GM21423 (cell line): ENCODE data around the gene CPT2.
"Not testable (repeated sequence)": the region's sequence is repeated elsewhere in the genome, so short reads cannot be mapped to it uniquely, and the experiment has no call there.

Experiments used
- ATAC-seq: cut with Tn5 transposase; IDR thresholded peaks from one replicate; pipeline ENCODE4 v1.9.1; 2021; ENCODE audit warnings: mild to moderate bottlenecking, moderate library complexity; ENCODE audit not compliant: unreplicated experiment

CPT2 gene

DNA sequence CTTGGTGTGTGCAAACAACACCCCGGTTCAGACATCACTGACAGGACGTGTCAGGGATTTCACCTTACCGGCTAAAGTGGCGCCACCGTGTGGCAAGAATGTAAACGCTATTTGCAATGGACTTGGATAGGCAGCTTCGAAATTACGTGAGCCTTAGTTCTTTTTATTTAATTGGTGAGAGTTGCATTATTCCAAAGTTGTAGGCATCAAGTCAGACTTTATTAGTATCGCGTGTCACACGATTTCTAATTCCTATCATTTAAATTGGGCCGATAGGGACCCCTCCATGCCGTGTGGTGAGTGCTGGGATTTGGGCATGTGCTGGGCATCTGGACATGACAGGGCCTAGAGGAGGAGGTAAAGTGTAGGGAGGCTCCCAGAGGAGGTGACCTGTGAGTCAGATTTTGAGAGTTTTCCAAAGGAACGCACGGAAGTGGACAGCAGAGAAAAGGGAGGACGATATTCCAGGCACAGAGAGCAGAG lies 14.5 kb upstream of the CPT2 start:
- no peak for ATAC-seq

- no peak for ATAC-seq
Observed at GRCh38 chr1:53182716-53183094, 13.9 kb upstream of the CPT2 start.

- no peak for ATAC-seq
Observed at GRCh38 chr1:53183095-53183990, 13.3 kb upstream of the CPT2 start.

DNA sequence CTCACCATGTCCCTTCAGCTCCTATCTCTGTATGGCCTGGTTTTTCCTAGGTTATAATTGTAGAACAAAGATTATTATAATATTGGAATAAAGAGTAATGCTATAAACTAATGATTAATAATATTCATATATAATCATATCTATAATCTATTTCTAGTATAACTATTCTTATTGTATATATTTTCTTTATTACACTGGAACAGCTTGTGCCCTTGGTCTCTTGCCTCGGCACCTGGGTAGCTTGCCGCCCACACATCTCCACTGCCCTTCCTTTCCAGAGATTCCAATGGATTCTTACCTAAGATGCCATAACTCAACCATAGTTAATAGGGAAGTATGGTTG lies 10.7 kb upstream of the CPT2 start:
- not testable (repeated sequence) for ATAC-seq

- ATAC-seq = no peak
Observed at GRCh38 chr1:53186533-53186932, 10.1 kb upstream of the CPT2 start.

DNA sequence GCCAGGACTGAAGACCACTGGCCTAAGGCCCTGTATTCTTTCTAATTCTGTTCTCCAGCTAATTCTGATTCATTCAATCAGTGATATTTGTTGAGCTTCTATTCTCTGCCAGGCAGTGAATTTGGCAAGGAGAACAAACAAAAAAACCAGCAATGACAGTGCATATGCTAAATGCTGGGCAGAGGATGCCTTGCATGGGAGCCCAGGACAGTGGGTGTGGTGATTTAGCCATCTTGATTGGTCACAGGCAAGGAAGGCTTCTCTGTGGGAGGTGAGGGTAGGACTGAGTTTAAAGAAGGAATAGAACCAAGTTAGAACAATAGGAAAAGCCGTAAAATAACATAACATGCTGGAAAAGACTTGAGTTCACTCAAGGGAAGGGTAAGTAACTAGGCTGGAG lies 9.2 kb upstream of the CPT2 start:
- no peak for ATAC-seq

DNA sequence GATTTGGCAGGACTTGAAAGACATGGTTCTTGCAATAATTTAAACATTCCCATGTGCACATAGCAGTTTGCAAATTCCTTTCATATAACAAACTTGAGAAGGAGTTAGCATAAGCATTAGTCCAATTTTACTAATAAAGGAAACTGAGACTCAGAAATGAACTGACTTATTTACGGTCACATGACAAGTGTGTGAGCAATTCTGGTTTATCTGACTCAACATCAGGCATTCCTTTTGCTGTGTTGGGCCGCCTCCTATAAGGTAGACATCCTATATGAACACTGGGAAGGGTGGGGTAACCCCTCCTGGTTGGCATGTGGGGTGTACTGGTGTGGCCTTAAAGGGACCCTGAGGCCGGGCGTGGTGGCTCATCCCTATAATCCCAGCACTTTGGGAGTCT lies 8.5 kb upstream of the CPT2 start:
- no peak for ATAC-seq

DNA sequence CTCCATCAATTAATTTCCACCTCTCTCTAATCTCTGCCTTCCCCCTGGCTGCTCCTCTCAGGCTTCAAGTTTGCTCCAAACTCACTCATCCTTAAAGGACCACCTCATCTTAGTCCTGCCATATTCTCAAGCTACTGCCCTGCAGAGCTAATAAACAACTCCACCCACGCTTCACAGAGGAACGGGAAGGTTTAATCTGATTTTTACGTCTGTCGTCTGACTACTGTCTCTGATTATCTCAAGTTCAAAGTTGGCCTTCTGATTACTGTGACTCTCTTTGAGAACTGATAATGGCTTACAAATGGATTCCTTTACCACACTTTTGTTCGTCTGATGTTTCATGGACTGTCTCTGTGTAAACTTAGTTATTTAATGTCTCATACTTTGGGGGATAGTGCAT lies 7.6 kb upstream of the CPT2 start:
- ATAC-seq = no peak

DNA sequence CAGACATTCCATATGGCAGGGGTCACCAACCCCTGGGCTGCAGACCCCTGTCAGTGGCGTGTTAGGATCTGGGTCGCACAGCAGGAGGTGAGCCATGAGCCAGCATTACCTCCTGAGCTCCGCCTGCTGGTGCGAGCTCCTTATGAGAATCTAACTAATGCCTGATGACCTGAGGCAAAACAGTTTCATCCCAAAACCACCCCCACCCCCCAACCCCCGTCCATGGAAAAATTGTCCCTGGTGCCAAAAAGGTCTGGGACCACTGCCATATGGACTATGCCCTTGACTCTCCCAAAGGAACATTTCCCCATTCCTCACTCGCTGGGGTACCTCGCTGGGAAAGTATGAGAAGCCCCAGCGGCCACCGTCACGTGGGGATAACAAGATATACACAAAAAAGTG lies 6.4 kb upstream of the CPT2 start:
- ATAC-seq = no peak

GRCh38 chr1:53195246-53196016 lies 1.2 kb upstream of the CPT2 start:
- ATAC-seq = no peak

- peak; percentile 11 for ATAC-seq
Observed at GRCh38 chr1:53196017-53196484, 573 bp upstream of the CPT2 start.

- no peak for ATAC-seq
Observed at GRCh38 chr1:53197291-53198200, 922 bp downstream of the CPT2 start.

GRCh38 chr1:53198241-53198651 lies 1.6 kb downstream of the CPT2 start:
- ATAC-seq = no peak

- no peak for ATAC-seq
Observed at GRCh38 chr1:53203466-53203865, 6.8 kb downstream of the CPT2 start.

DNA sequence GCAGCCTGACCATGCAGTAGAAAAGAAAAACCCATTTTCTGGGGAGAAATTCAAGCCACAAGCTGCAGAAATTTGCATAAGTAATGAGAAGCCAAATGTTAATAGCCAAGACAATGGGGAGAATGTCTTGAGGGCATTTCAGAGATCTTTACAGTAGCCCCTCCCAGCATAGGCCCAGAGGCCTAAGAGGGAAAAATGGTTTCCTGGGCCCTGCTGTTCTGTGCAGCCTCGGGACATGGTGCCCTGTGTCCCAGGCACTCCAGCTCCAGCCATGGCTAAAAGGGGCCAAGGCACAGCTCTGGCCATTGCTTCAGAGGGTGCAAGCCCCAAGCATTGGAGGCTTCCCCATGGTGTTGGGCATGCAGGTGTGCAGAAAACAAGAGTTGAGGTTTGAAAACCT lies 8.9 kb downstream of the CPT2 start:
- ATAC-seq = not testable (repeated sequence)

DNA sequence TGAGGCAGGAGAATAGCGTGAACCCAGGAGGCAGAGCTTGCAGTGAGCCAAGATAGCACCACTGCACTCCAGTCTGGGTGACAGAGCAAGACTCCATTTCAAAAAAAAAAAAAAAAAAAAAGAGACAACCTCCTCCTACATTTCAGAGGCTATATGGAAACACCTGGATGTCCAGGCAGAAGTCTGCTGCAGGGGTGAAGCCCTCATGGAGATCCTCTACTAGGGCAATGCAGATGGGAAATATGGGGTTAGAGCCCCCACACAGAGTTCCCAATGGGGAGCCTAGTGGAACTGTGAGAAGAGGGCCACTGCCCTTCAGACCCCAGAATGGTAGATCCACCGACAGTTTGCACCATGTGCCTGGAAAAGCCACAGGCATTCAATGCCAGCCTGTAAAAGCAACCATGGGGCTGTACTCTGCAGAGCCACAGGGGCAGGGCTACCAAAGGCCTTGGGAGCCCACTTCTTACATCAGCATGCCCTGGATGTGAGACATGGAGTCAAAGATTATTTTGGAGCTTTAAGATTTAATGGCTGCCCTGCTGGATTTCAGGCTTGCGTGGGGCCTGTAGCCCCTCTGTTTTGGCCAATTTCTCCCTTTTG lies 9.6 kb downstream of the CPT2 start:
- not testable (repeated sequence) for ATAC-seq

- ATAC-seq = no peak
Observed at GRCh38 chr1:53206735-53207379, 10.2 kb downstream of the CPT2 start.

DNA sequence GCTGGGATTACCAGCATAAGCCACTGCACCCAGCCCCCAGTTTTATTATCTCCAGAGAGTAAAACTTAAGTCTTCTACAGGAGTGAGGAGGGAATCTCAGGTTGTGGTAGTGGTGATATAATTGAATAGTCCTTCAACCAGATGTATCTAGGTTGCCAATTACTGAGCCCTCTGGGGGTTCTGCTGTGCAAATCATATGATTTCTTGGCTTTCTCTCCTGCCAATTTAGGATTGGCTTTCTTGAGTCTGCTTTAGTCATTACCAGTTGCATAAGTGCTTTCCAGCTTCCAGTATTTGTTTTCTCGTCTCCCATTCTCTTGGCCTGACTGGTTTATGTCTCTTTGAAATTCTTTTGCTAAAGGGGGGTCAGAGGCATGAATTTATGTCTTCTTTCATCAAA lies 11.1 kb downstream of the CPT2 start:
- no peak for ATAC-seq

DNA sequence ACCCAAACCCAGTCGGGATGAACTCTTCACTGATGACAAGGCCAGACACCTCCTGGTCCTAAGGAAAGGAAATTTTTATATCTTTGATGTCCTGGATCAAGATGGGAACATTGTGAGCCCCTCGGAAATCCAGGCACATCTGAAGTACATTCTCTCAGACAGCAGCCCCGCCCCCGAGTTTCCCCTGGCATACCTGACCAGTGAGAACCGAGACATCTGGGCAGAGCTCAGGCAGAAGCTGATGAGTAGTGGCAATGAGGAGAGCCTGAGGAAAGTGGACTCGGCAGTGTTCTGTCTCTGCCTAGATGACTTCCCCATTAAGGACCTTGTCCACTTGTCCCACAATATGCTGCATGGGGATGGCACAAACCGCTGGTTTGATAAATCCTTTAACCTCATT lies 13.7 kb downstream of the CPT2 start:
- ATAC-seq = no peak

DNA sequence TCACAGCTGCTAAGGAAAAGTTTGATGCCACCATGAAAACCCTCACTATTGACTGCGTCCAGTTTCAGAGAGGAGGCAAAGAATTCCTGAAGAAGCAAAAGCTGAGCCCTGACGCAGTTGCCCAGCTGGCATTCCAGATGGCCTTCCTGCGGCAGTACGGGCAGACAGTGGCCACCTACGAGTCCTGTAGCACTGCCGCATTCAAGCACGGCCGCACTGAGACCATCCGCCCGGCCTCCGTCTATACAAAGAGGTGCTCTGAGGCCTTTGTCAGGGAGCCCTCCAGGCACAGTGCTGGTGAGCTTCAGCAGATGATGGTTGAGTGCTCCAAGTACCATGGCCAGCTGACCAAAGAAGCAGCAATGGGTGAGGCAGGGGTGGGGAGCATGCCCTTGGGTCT lies 14.3 kb downstream of the CPT2 start:
- ATAC-seq = no peak
